GM23338 (cell line): ENCODE results near the gene ZMYND11. TPM values are rescaled to one million over a fixed set of nuclear protein-coding genes. Genes with fewer than 3 reads are reported as not detected.

Experiments
- ATAC-seq: fragments of 200-7000 bp; cut with Tn5 transposase; 3 replicates; pipeline ENCODE4 v1.9.1; 2020
- DNase-seq: peaks from one replicate; pipeline ENCODE4 v3.0.0-alpha.2; 2015; ENCODE audit warnings: low spot score
- H2AFZ ChIP-seq: fragments of 200-600 bp; sonication (generic); 2 replicates; pipeline ENCODE4 v1.8.0; 2016; ENCODE audit warnings: antibody characterized with exemption, mild to moderate bottlenecking, moderate library complexity
- H3F3A ChIP-seq: fragments of 200-600 bp; sonication (generic); replicated peaks from 2 replicates; pipeline ENCODE4 v1.8.0; 2017; ENCODE audit warnings: antibody characterized with exemption, mixed run types, low read depth
- H3K27ac ChIP-seq: fragments of 200-600 bp; sonication (generic); 2 replicates; pipeline ENCODE4 v1.6.1; 2016; ENCODE audit warnings: low read depth
- H3K27me3 ChIP-seq: fragments of 200-600 bp; sonication (generic); 2 replicates; pipeline ENCODE4 v1.8.0; 2016; ENCODE audit warnings: mild to moderate bottlenecking, mixed run types, moderate library complexity; ENCODE audit not compliant: insufficient read depth
- H3K36me3 ChIP-seq: fragments of 200-600 bp; sonication (generic); 2 replicates; pipeline ENCODE4 v1.8.0; 2016; ENCODE audit warnings: mild to moderate bottlenecking; ENCODE audit not compliant: insufficient read depth
- H3K4me1 ChIP-seq: fragments of 200-600 bp; sonication (generic); 2 replicates; pipeline ENCODE4 v1.8.0; 2016; ENCODE audit warnings: mild to moderate bottlenecking, moderate library complexity; ENCODE audit not compliant: insufficient read depth
- H3K4me2 ChIP-seq: fragments of 200-600 bp; sonication (generic); 2 replicates; pipeline ENCODE4 v1.7.1; 2017; ENCODE audit warnings: mixed run types
- H3K4me3 ChIP-seq: fragments of 200-600 bp; sonication (generic); 2 replicates; pipeline ENCODE4 v1.6.1; 2016; ENCODE audit warnings: mixed run types
- H3K79me2 ChIP-seq: fragments of 200-600 bp; sonication (generic); replicated peaks from 2 replicates; pipeline ENCODE4 v1.8.0; 2017; ENCODE audit warnings: mild to moderate bottlenecking; ENCODE audit not compliant: insufficient read depth
- H3K9me2 ChIP-seq: fragments of 200-600 bp; sonication (generic); 2 replicates; pipeline ENCODE4 v1.8.0; 2017; ENCODE audit not compliant: insufficient read depth
- H4K20me1 ChIP-seq: fragments of 200-600 bp; sonication (generic); replicated peaks from 2 replicates; pipeline ENCODE4 v1.8.0; 2017; ENCODE audit warnings: mild to moderate bottlenecking; ENCODE audit not compliant: insufficient read depth
- H3K27ac Mint-ChIP-seq: 2 replicates; pipeline ENCODE4 v1.8.0; 2020; ENCODE audit warnings: inconsistent platforms, mild to moderate bottlenecking, moderate library complexity, mixed read lengths
- H3K27me3 Mint-ChIP-seq: 3 replicates; pipeline ENCODE4 v1.8.0; 2022; ENCODE audit warnings: low read depth, mild to moderate bottlenecking, moderate library complexity, mixed read lengths, inconsistent platforms; ENCODE audit not compliant: insufficient read depth, poor library complexity
- H3K36me3 Mint-ChIP-seq: 3 replicates; pipeline ENCODE4 v1.8.0; 2021; ENCODE audit warnings: low read depth, mild to moderate bottlenecking, inconsistent platforms, moderate library complexity, mixed read lengths
- H3K4me1 Mint-ChIP-seq: 3 replicates; pipeline ENCODE4 v1.8.0; 2020; ENCODE audit warnings: mild to moderate bottlenecking, inconsistent platforms, mixed read lengths
- H3K4me3 Mint-ChIP-seq: 3 replicates; pipeline ENCODE4 v1.8.0; 2021; ENCODE audit warnings: moderate library complexity, mild to moderate bottlenecking, inconsistent platforms, mixed read lengths
- H3K9me3 Mint-ChIP-seq: 3 replicates; pipeline ENCODE4 v1.8.0; 2020; ENCODE audit warnings: moderate library complexity, mild to moderate bottlenecking, inconsistent platforms, mixed read lengths
- CREB1 ChIP-seq: fragments of 250-450 bp; sonication (Bioruptor Pico); IDR thresholded peaks from 2 replicates; pipeline ENCODE4 v1.5.0; 2020; ENCODE audit warnings: low read depth, mild to moderate bottlenecking, moderate library complexity
- EZH2 ChIP-seq: fragments of 200-600 bp; sonication (generic); IDR thresholded peaks from one replicate; pipeline ENCODE4 v1.8.0; 2017; ENCODE audit warnings: antibody characterized with exemption, mild to moderate bottlenecking, low read depth; ENCODE audit not compliant: unreplicated experiment
- EZH2phosphoT487 ChIP-seq: fragments of 200-600 bp; sonication (generic); IDR thresholded peaks from one replicate; pipeline ENCODE4 v1.8.1; 2018; ENCODE audit warnings: antibody characterized with exemption; ENCODE audit not compliant: unreplicated experiment
- POLR2AphosphoS5 ChIP-seq: IDR thresholded peaks from 2 replicates; pipeline ENCODE4 v1.6.1; 2016; ENCODE audit warnings: antibody characterized with exemption, low read depth
- STAT1 ChIP-seq: IDR thresholded peaks from one replicate; pipeline ENCODE4 v1.6.1; 2016; ENCODE audit warnings: antibody characterized with exemption; ENCODE audit not compliant: unreplicated experiment
- ZNF331 ChIP-seq: fragments of 250-450 bp; sonication (Bioruptor Pico); IDR thresholded peaks from 2 replicates; pipeline ENCODE4 v1.5.0; 2020; ENCODE audit warnings: low read depth, mild to moderate bottlenecking, moderate library complexity
- ZNF462 ChIP-seq: fragments of 250-450 bp; sonication (Bioruptor Pico); IDR thresholded peaks from 2 replicates; pipeline ENCODE4 v1.5.0; 2020; ENCODE audit warnings: mild to moderate bottlenecking, moderate library complexity
- polyA plus RNA-seq: library from polyadenylated mRNA; unstranded; fragments of >200 nt; fragmentation: Nextera tagmentation; extraction: Ambion mirVana; gene quantifications from 2 replicates; pipeline ENCODE4 v1.2.1, GENCODE V29; 2016
- total RNA-seq: library from RNA; depleted of rRNA; stranded (reverse); fragments of >200 nt; shearing (Covaris generic); gene quantifications from 2 replicates; pipeline ENCODE4 v1.2.3, GENCODE V29; 2014
- TF ChIP-seq, protein P1 (sequence below), 2 experiments: fragments of 200-600 bp in 1 of 2; sonication (generic) in 1 of 2; conservative IDR thresholded peaks; 2 replicates each; pipeline versions ENCODE4 v1.5.1 to v1.6.1; 2016 to 2017; ENCODE audit warnings: antibody characterized with exemption in 2 of 2, low read depth in 2 of 2, mild to moderate bottlenecking in 2 of 2, moderate library complexity in 1 of 2

The ZMYND11 gene
- total and polyA plus RNA-seq, 2 experiments from 2014 or later = 8.9 to 16.9 TPM

- TF ChIP-seq, protein P1, sequence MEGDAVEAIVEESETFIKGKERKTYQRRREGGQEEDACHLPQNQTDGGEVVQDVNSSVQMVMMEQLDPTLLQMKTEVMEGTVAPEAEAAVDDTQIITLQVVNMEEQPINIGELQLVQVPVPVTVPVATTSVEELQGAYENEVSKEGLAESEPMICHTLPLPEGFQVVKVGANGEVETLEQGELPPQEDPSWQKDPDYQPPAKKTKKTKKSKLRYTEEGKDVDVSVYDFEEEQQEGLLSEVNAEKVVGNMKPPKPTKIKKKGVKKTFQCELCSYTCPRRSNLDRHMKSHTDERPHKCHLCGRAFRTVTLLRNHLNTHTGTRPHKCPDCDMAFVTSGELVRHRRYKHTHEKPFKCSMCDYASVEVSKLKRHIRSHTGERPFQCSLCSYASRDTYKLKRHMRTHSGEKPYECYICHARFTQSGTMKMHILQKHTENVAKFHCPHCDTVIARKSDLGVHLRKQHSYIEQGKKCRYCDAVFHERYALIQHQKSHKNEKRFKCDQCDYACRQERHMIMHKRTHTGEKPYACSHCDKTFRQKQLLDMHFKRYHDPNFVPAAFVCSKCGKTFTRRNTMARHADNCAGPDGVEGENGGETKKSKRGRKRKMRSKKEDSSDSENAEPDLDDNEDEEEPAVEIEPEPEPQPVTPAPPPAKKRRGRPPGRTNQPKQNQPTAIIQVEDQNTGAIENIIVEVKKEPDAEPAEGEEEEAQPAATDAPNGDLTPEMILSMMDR (conservative IDR thresholded peaks at IDR 0.05; ENCODE audit: low read depth in 2 of 2) = no peak
- TF ChIP-seq POLR2AphosphoS5 (no peak), ZNF331 (no peak), EZH2phosphoT487 (no peak), EZH2 (no peak)
Measured at GRCh38 chr10:176677-177076, 41.4 kb downstream of the ZMYND11 start (continued).

DNA sequence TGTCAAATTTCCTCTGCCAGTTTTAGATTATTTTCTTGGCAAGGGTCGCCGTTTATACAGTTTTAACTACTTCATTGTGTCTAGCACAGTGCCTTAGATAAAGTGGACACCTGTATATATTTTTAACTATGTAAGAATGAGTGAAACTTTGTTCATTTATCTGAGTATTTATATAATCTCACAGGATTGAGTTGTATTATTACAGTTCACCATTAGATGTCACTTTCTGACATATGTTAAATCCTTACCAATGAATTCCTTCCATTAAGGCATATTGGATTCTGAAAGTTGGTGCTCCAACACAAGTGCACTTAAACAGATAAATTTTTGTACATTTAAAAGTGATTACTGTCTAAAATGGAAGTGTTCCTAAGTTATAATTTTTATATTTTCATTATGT, 43.0 kb downstream of the ZMYND11 start:
- Mint-ChIP-seq H3K27me3 (no peaks in the 10 kb centered on the region), H3K27ac (no peak overlapping the region)
- DNase-seq = no peak

DNA sequence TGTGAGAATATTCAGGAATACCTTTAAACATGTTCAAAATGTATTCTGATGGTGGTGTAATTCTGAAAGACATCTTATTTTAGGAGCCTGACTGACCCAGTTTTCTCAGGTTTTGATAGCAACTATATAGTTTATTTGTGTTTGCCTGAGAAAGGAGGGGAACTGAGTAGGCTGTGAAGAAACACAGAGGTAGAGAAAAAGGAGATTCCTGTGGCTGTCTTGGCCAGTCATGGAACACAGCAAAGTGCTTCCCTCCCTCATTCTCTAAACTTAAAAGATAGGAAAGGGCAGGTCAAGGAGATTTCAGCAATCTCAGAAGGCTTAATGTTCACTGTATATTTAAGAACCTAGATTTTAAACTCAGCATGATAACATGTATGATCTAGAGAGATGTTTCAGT, 43.5 kb downstream of the ZMYND11 start:
- H3K4me3 ChIP-seq = no peak overlapping the region
- no peak overlapping the region for H3K27ac ChIP-seq
- peaks cover 22% of the 10 kb centered on the region for H3K79me2 ChIP-seq
- H4K20me1 ChIP-seq = no peaks in the 10 kb centered on the region; the same call in 1 of the 2 replicates
- no peaks in the 10 kb centered on the region for H3K27me3 ChIP-seq
- peaks cover 14% of the 10 kb centered on the region for H3K36me3 Mint-ChIP-seq
- H2AFZ ChIP-seq = no peak overlapping the region
- no peak for DNase-seq
- H3F3A ChIP-seq = no peaks in the 10 kb centered on the region
- no peaks in the 10 kb centered on the region for H3K27me3 Mint-ChIP-seq
- H3K9me3 Mint-ChIP-seq = no peaks in the 10 kb centered on the region
- no peak overlapping the region for H3K4me3 Mint-ChIP-seq
- H3K36me3 ChIP-seq = no peaks in the 10 kb centered on the region
- no peak overlapping the region for H3K27ac Mint-ChIP-seq
- no peaks in the 10 kb centered on the region for H3K9me2 ChIP-seq
- no peaks in the 10 kb centered on the region for H3K4me1 Mint-ChIP-seq
- H3K4me2 ChIP-seq = no peak overlapping the region
- no peak for ATAC-seq
- no peaks in the 10 kb centered on the region for H3K4me1 ChIP-seq
- no peak for TF ChIP-seq ZNF462 (CRISPR knock-in tag)
- TF ChIP-seq CREB1 = no peak
- TF ChIP-seq STAT1 = no peak
- TF ChIP-seq EZH2phosphoT487 = no peak
- no peak for TF ChIP-seq POLR2AphosphoS5

More for the DNA sequence above, 43.0 kb downstream of the ZMYND11 start:
- H3K4me3 Mint-ChIP-seq = no peak overlapping the region
- Histone ChIP-seq H3K4me3 (no peak overlapping the region), H3K36me3 (no peaks in the 10 kb centered on the region), H3K4me1 (no peaks in the 10 kb centered on the region), H3K79me2 (peaks cover 22% of the 10 kb centered on the region), H3K9me2 (no peaks in the 10 kb centered on the region), H3K27me3 (no peaks in the 10 kb centered on the region), H3F3A (no peaks in the 10 kb centered on the region), H3K4me2 (no peak overlapping the region), H3K27ac (no peak overlapping the region), H2AFZ (no peak overlapping the region), H4K20me1 (no peaks in the 10 kb centered on the region; the same call in 1 of the 2 replicates)
- no peak for TF ChIP-seq EZH2phosphoT487
- TF ChIP-seq, protein P1 (conservative IDR thresholded peaks at IDR 0.05; ENCODE audit: low read depth in 2 of 2) = peak in 1 of 2 experiments; percentile 30; a peak in 3 of 4 replicates
- H3K9me3 Mint-ChIP-seq = no peaks in the 10 kb centered on the region
- no peaks in the 10 kb centered on the region for H3K4me1 Mint-ChIP-seq
- peaks cover 9% of the 10 kb centered on the region for H3K36me3 Mint-ChIP-seq
- no peak for ATAC-seq
